ENCODE results near the gene ACSBG1.

Gene ACSBG1

GRCh38 chr15:78120523-78120922, 113.8 kb downstream of the ACSBG1 start:
- H3K36me3 ChIP-seq (ENCODE audit: control insufficient read depth in 1 of 2, insufficient read depth in 2 of 2, low read length in 2 of 2) = no peaks in the 10 kb centered on the region
- no peaks in the 10 kb centered on the region for H3K27me3 ChIP-seq (ENCODE audit: control insufficient read depth in 1 of 2, insufficient read depth in 2 of 2, low read length in 2 of 2)
- no peak overlapping the region for H3K4me3 ChIP-seq (ENCODE audit: low read depth in 1 of 2, low read length in 2 of 2)
- H3K9me3 ChIP-seq (ENCODE audit: control insufficient read depth in 1 of 2, low read length in 2 of 2) = no peaks in the 10 kb centered on the region
- no peak overlapping the region for H3K27ac ChIP-seq (ENCODE audit: low read depth, low read length)
- no peaks in the 10 kb centered on the region for H3K4me1 ChIP-seq (ENCODE audit: control insufficient read depth in 1 of 2, insufficient read depth in 2 of 2, low read length in 2 of 2)
- no peak overlapping the region for H3K9ac ChIP-seq (ENCODE audit: low read depth in 1 of 2, low read length in 2 of 2)
